Measurements from ENCODE around the gene FLRT1. TPM values are rescaled to one million over a fixed set of nuclear protein-coding genes. Genes with fewer than 3 reads are reported as not detected.

Gene FLRT1
- total RNA-seq, 4 donors from 2014 or later: 0.32 to 1.4 (median 0.90) TPM

- DNase-seq: peak; percentile 50
- H3K36me3 ChIP-seq: peaks cover 0 to 13% (median 6%) of the 10 kb centered on the region in 4 donors
- 31% methylated on average over 44 of the region's 59 CpGs; no CpG with 5 or more reads in 1 of the 2 donors for WGBS, 2 donors (ENCODE audit: low coverage in 1 of 2)
- peaks cover 18 to 27% (median 20%) of the 10 kb centered on the region in 4 donors for H3K4me1 ChIP-seq
- in situ Hi-C loops (cut with MboI; ENCODE audit: low pct_ligation_motif_present in 1 of 4, low pct_unique_long_range_greater_than_20kb in 1 of 4, low sequenced_read_pairs in 3 of 4) (loop anchor here (10.0 kb wide), 2 partner anchors 145 to 155 kb away; no protein-coding TSS in a partner anchor), intact Hi-C loops (cut with DNase I; ENCODE audit: low total_unique reads) (loop anchor here (2.0 kb wide), 1 partner anchor 149 kb away; no protein-coding TSS in a partner anchor)
- H3K4me3 ChIP-seq: peak overlapping the region in 2 of 4 donors; percentile 29 to 47
- H3K27ac ChIP-seq: no peak overlapping the region
- H3K9me3 ChIP-seq: no peaks in the 10 kb centered on the region
- TF ChIP-seq CTCF (IDR thresholded peaks at IDR 0.05): no peak
- no peak for TF ChIP-seq POLR2A (IDR thresholded peaks at IDR 0.05)
- peak in 1 of 3 donors; percentile 12 for TF ChIP-seq POLR2AphosphoS5 (IDR thresholded peaks at IDR 0.05)
- TF ChIP-seq EP300 (IDR thresholded peaks at IDR 0.05; ENCODE audit: low read depth): no peak
- no peaks in the 10 kb centered on the region for H3K27me3 ChIP-seq
Observed at GRCh38 chr11:63999349-64000025, 36.2 kb upstream of the FLRT1 start.

GRCh38 chr11:64000026-64000739 is 35.5 kb upstream of the FLRT1 start:
- H3K9me3 ChIP-seq: no peaks in the 10 kb centered on the region
- peaks cover 0 to 13% (median 6%) of the 10 kb centered on the region in 4 donors for H3K36me3 ChIP-seq
- H3K27ac ChIP-seq: no peak overlapping the region
- H3K27me3 ChIP-seq: no peaks in the 10 kb centered on the region
- in situ Hi-C loops (cut with MboI; ENCODE audit: low pct_ligation_motif_present in 1 of 4, low pct_unique_long_range_greater_than_20kb in 1 of 4, low sequenced_read_pairs in 3 of 4): loop anchor here in 1 of 4 donors (10.0 kb wide), 1 partner anchor 145 kb away; no protein-coding TSS in a partner anchor
- WGBS, 2 donors (ENCODE audit: low coverage in 1 of 2): 4% methylated on average over 20 of the region's 67 CpGs; no CpG with 5 or more reads in 1 of the 2 donors
- no peak for TF ChIP-seq POLR2AphosphoS5 (IDR thresholded peaks at IDR 0.05)
- TF ChIP-seq POLR2A (IDR thresholded peaks at IDR 0.05): no peak
- TF ChIP-seq CTCF (IDR thresholded peaks at IDR 0.05): peak in 4 of 5 experiments; percentile 73 to 90 (median 82)
- peaks cover 18 to 27% (median 20%) of the 10 kb centered on the region in 4 donors for H3K4me1 ChIP-seq
- peak; percentile 71 for DNase-seq
- peak overlapping the region in 3 of 4 donors; percentile 19 to 47 (median 29) for H3K4me3 ChIP-seq
- intact Hi-C loops (cut with DNase I; ENCODE audit: low total_unique reads): loop anchor here (2.0 kb wide), 1 partner anchor 149 kb away; no protein-coding TSS in a partner anchor

GRCh38 chr11:64000740-64001483 is 34.8 kb upstream of the FLRT1 start:
- DNase-seq: no peak
- no peaks in the 10 kb centered on the region for H3K27me3 ChIP-seq
- TF ChIP-seq CTCF (IDR thresholded peaks at IDR 0.05) (peak in 1 of 5 experiments; percentile 11), POLR2AphosphoS5 (IDR thresholded peaks at IDR 0.05) (no peak), POLR2A (IDR thresholded peaks at IDR 0.05) (no peak), EP300 (IDR thresholded peaks at IDR 0.05; ENCODE audit: low read depth) (no peak)
- intact Hi-C loops (cut with DNase I; ENCODE audit: low total_unique reads): loop anchor here (2.0 kb wide), 1 partner anchor 148 kb away; no protein-coding TSS in a partner anchor
- in situ Hi-C loops (cut with MboI; ENCODE audit: low pct_ligation_motif_present in 1 of 4, low pct_unique_long_range_greater_than_20kb in 1 of 4, low sequenced_read_pairs in 3 of 4): loop anchor here in 1 of 4 donors (10.0 kb wide), 1 partner anchor 144 kb away; no protein-coding TSS in a partner anchor
- H3K4me1 ChIP-seq: peaks cover 18 to 27% (median 20%) of the 10 kb centered on the region in 4 donors
- no peak overlapping the region for H3K27ac ChIP-seq
- peak overlapping the region in 3 of 4 donors; percentile 19 to 47 (median 29) for H3K4me3 ChIP-seq
- H3K36me3 ChIP-seq: peaks cover 0 to 13% (median 6%) of the 10 kb centered on the region in 4 donors
- 30% methylated on average over 46 of the region's 60 CpGs; no CpG with 5 or more reads in 1 of the 2 donors for WGBS, 2 donors (ENCODE audit: low coverage in 1 of 2)
- H3K9me3 ChIP-seq: no peaks in the 10 kb centered on the region
